Keratinocyte (primary cell): ENCODE data around the gene ACOT7.

Experiments used
- EZH2 ChIP-seq: IDR thresholded peaks from one replicate; pipeline ENCODE4 v1.6.1; 2012; ENCODE audit warnings: inconsistent platforms, mild to moderate bottlenecking, low read length, moderate library complexity
- TF ChIP-seq, protein P1 (sequence below), 3 experiments: IDR thresholded peaks in 1 of 3; conservative IDR thresholded peaks in 1 of 3; optimal IDR thresholded peaks in 1 of 3; 2 replicates in 2 of 3; 3 replicates in 1 of 3; pipeline versions ENCODE3 to v1.5.1; 2011; ENCODE audit warnings: low read length in 3 of 3, mild to moderate bottlenecking in 3 of 3, moderate library complexity in 2 of 3, control low read depth in 1 of 3, inconsistent platforms in 1 of 3; ENCODE audit not compliant: insufficient read depth in 2 of 3; ENCODE audit errors: extremely low read depth in 1 of 3

DNA sequence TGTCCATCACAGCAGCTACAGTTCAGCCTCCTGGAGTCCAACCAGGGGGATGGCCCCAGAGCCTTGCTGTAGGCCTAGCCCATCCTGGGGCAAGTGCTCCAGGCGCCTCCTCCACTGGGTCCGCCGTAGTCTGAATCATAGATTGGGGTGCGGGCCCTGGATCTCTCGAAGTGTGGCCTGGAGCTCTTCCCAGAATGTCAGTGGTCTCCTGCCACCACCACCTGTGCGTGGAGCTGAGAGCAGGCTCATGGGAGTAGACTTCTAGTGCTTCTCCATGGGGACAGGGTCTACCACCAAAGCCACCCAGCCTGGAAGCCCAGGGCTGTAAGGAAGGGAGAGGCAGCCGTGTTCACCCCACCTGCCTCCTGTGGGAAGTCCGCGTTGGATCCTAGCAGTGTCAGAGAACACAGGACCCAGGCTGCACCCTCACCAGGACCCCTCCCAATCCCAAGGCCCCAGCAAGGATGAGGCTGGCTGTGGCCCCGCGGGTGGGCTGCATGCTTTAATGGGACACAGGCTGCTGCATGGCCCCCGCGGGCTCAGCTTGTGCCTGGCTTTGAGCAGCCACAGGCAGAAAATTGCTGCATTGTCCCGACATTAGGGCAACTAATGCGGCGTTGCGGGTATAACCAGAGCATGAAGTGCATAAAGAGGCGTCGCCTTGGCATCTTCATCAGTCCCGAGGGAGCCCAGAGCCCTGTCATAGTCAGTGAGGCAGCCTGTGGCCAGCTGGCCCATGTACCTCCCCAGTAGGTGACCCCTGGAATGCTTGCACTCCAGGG, 150.3 kb downstream of the ACOT7 start:
- TF ChIP-seq, protein P1, sequence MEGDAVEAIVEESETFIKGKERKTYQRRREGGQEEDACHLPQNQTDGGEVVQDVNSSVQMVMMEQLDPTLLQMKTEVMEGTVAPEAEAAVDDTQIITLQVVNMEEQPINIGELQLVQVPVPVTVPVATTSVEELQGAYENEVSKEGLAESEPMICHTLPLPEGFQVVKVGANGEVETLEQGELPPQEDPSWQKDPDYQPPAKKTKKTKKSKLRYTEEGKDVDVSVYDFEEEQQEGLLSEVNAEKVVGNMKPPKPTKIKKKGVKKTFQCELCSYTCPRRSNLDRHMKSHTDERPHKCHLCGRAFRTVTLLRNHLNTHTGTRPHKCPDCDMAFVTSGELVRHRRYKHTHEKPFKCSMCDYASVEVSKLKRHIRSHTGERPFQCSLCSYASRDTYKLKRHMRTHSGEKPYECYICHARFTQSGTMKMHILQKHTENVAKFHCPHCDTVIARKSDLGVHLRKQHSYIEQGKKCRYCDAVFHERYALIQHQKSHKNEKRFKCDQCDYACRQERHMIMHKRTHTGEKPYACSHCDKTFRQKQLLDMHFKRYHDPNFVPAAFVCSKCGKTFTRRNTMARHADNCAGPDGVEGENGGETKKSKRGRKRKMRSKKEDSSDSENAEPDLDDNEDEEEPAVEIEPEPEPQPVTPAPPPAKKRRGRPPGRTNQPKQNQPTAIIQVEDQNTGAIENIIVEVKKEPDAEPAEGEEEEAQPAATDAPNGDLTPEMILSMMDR (optimal IDR thresholded peaks at IDR 0.05 in 1 of 3, IDR thresholded peaks at IDR 0.05 in 1 of 3, conservative IDR thresholded peaks at IDR 0.05 in 1 of 3; ENCODE audit: extremely low read depth in 1 of 3, insufficient read depth in 2 of 3, low read length in 3 of 3): no peak
- peak; percentile 99 for TF ChIP-seq EZH2
